Measurements from ENCODE around the gene MEX3C.

The MEX3C gene

DNA sequence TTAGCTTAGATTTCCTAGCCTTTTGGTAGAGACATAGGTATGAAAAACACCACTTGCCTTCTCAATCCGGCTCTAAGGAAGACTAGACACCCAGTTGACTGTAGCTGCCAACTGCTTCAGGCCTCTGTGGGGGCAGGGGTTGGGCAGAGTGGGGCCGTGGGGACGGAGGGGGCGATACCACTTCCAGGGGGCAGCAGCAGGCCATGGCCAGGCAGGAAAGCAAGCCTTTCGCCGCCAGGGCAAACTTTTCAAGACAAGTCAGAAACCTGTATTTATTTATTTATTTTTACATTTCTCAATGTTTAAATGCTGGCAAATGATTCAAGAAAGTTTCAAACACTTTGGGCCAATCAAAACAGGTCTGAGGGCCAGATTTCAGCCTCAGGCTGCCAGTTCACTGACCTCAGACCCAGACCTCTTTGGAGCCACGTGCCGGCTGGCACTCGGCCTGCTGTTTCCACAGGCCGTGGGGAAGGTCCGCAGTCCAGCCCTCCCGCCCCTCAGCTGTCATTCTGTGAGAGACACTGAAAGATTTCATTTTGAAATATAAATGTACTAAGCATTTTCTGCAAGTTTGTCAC lies 63.8 kb downstream of the MEX3C start:
- peak overlapping the region; percentile 41 for H3K27ac ChIP-seq (ENCODE audit: low read depth, low read length, poor library complexity, severe bottlenecking)
- H3K4me1 ChIP-seq (ENCODE audit: insufficient read depth, low read length, severe bottlenecking) = peaks cover 28% of the 10 kb centered on the region
- no peaks in the 10 kb centered on the region for H4K20me1 ChIP-seq (ENCODE audit: insufficient read depth, low read length)
- H3K9me3 ChIP-seq (ENCODE audit: low read length) = no peaks in the 10 kb centered on the region
- TF ChIP-seq EZH2 (IDR thresholded peaks at IDR 0.05; ENCODE audit: borderline replicate concordance, low read length) = no peak
- TF ChIP-seq, protein P1, sequence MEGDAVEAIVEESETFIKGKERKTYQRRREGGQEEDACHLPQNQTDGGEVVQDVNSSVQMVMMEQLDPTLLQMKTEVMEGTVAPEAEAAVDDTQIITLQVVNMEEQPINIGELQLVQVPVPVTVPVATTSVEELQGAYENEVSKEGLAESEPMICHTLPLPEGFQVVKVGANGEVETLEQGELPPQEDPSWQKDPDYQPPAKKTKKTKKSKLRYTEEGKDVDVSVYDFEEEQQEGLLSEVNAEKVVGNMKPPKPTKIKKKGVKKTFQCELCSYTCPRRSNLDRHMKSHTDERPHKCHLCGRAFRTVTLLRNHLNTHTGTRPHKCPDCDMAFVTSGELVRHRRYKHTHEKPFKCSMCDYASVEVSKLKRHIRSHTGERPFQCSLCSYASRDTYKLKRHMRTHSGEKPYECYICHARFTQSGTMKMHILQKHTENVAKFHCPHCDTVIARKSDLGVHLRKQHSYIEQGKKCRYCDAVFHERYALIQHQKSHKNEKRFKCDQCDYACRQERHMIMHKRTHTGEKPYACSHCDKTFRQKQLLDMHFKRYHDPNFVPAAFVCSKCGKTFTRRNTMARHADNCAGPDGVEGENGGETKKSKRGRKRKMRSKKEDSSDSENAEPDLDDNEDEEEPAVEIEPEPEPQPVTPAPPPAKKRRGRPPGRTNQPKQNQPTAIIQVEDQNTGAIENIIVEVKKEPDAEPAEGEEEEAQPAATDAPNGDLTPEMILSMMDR (IDR thresholded peaks at IDR 0.05; ENCODE audit: low read length) = no peak
- no peaks in the 10 kb centered on the region for H3K27me3 ChIP-seq (ENCODE audit: insufficient read depth, low read length)
- no peaks in the 10 kb centered on the region for H3K36me3 ChIP-seq (ENCODE audit: insufficient read depth, low read length)
- H2AFZ ChIP-seq (ENCODE audit: low read length) = no peak overlapping the region
- H3K9ac ChIP-seq (ENCODE audit: low read length) = no peak overlapping the region
- H3K79me2 ChIP-seq (ENCODE audit: insufficient read depth, low read length) = no peaks in the 10 kb centered on the region
- H3K4me2 ChIP-seq (ENCODE audit: low read length) = no peak overlapping the region
- H3K4me3 ChIP-seq (ENCODE audit: low read depth, low read length, poor library complexity, severe bottlenecking) = no peak overlapping the region
- no peaks in the 10 kb centered on the region; the same call in 1 of the 2 replicates for H3F3A ChIP-seq (ENCODE audit: insufficient read depth, low read length)
- H3K9me2 ChIP-seq (ENCODE audit: low read depth, low read length) = no peaks in the 10 kb centered on the region

DNA sequence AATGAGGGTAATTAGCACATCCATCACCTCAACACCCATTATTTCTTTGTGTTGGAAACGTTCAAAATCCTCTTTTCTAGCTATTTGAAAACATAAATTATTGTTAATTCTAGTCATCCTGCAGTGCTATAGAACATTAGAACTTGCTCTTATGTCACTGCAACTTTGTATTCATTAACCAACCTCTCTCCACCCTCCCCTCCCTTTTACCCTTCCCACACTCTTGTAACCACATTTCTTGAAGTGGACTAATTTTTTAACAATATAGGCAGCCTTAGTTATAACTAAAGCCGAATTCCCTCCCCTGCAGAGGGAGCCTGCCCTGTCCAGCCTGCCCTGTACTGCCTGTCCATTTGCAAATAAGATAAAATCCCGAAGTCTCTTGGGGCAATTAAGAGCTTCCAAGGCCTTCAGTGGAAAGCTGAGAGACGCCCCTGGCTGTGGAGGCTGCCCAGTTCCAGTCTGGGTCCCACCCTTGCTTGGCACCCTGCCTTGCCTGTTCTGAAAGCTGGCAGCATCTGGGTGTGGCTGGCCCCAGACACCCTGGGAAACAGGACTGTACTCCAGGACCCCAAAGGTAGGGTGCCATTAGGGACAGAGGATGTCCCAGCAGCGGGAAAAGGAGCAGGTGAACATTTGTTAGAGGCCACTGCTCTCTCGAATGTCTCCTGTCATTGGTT lies 65.1 kb downstream of the MEX3C start:
- Histone ChIP-seq H2AFZ (ENCODE audit: low read length) (no peak overlapping the region), H3K4me2 (ENCODE audit: low read length) (no peak overlapping the region), H3K36me3 (ENCODE audit: insufficient read depth, low read length) (no peaks in the 10 kb centered on the region), H3K27me3 (ENCODE audit: insufficient read depth, low read length) (no peaks in the 10 kb centered on the region), H3K9ac (ENCODE audit: low read length) (no peak overlapping the region), H3K4me1 (ENCODE audit: insufficient read depth, low read length, severe bottlenecking) (peaks cover 16% of the 10 kb centered on the region), H3F3A (ENCODE audit: insufficient read depth, low read length) (no peaks in the 10 kb centered on the region; the same call in 1 of the 2 replicates), H3K79me2 (ENCODE audit: insufficient read depth, low read length) (no peaks in the 10 kb centered on the region), H3K4me3 (ENCODE audit: low read depth, low read length, poor library complexity, severe bottlenecking) (no peak overlapping the region), H3K27ac (ENCODE audit: low read depth, low read length, poor library complexity, severe bottlenecking) (no peak overlapping the region), H3K9me2 (ENCODE audit: low read depth, low read length) (no peaks in the 10 kb centered on the region), H4K20me1 (ENCODE audit: insufficient read depth, low read length) (no peaks in the 10 kb centered on the region), H3K9me3 (ENCODE audit: low read length) (no peaks in the 10 kb centered on the region)
- TF ChIP-seq EZH2 (IDR thresholded peaks at IDR 0.05; ENCODE audit: borderline replicate concordance, low read length) = no peak

DNA sequence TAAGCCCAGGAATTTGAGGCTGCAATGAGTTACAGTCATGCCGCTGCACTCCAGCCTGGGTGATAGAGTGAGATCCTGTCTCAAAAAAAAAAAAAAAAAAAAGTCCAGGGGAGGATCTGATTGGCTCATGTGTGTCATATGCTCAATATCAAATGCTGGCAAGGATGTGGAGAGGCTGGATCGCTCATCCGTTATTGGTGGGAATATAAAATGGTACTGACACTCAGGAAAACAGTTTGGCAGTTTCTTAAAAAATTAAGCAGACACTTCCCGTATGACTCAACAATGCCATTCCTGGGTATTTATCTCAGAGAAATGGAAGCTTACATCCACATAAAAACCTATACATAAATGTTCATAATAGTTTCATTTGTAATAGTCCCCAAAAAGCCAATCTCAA lies 68.9 kb downstream of the MEX3C start:
- H3K79me2 ChIP-seq (ENCODE audit: insufficient read depth, low read length) = no peaks in the 10 kb centered on the region
- no peaks in the 10 kb centered on the region; the same call in 1 of the 2 replicates for H3F3A ChIP-seq (ENCODE audit: insufficient read depth, low read length)

More for the DNA sequence above, 68.9 kb downstream of the MEX3C start:
- no peak overlapping the region for H3K9ac ChIP-seq (ENCODE audit: low read length)
- no peak overlapping the region for H3K27ac ChIP-seq (ENCODE audit: low read depth, low read length, poor library complexity, severe bottlenecking)
- H3K4me3 ChIP-seq (ENCODE audit: low read depth, low read length, poor library complexity, severe bottlenecking) = no peak overlapping the region
- no peak overlapping the region for H2AFZ ChIP-seq (ENCODE audit: low read length)
- H3K4me2 ChIP-seq (ENCODE audit: low read length) = no peak overlapping the region
- H3K4me1 ChIP-seq (ENCODE audit: insufficient read depth, low read length, severe bottlenecking) = peaks cover 3% of the 10 kb centered on the region
- no peaks in the 10 kb centered on the region for H3K9me2 ChIP-seq (ENCODE audit: low read depth, low read length)
- H3K9me3 ChIP-seq (ENCODE audit: low read length) = no peaks in the 10 kb centered on the region
- no peaks in the 10 kb centered on the region for H4K20me1 ChIP-seq (ENCODE audit: insufficient read depth, low read length)
- TF ChIP-seq, protein P1 (IDR thresholded peaks at IDR 0.05; ENCODE audit: low read length) = no peak
- TF ChIP-seq EZH2 (IDR thresholded peaks at IDR 0.05; ENCODE audit: borderline replicate concordance, low read length) = no peak
- H3K36me3 ChIP-seq (ENCODE audit: insufficient read depth, low read length) = no peaks in the 10 kb centered on the region
- no peaks in the 10 kb centered on the region; the same call in 1 of the 2 replicates for H3K27me3 ChIP-seq (ENCODE audit: insufficient read depth, low read length)

Measured in OCI-LY1 (cell line).